Measurements from ENCODE around the gene MEX3C.
A peak's percentile ranks its signal among the peaks of the same experiment; 100 is the strongest.

Gene MEX3C

DNA sequence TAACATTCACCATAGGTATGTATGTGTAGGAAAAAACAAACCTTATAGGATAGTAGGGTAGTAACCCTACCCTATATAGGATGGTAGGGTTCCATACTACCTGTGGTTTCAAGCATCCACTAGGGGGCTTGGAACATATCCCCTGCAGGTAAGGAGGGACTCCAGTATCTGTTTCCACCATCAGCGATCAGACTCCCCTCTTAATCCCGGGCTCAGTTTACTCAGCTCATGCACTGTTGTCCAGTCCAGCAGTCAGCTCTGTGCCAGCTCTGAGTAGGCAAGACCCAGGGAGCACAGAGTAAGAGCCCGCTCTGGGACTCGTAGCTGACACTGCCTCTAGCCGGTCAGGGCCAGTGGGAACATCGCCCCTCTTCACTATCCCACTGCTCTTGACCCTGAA, 61.7 kb downstream of the MEX3C start:
- Histone ChIP-seq H3K9me3 (ENCODE audit: low read length) (no peaks in the 10 kb centered on the region), H4K20me1 (ENCODE audit: insufficient read depth, low read length) (no peaks in the 10 kb centered on the region), H3K79me2 (ENCODE audit: insufficient read depth, low read length) (no peaks in the 10 kb centered on the region), H3K9ac (ENCODE audit: low read length) (no peak overlapping the region), H3F3A (ENCODE audit: insufficient read depth, low read length) (no peaks in the 10 kb centered on the region; the same call in 1 of the 2 replicates), H3K9me2 (ENCODE audit: low read depth, low read length) (no peaks in the 10 kb centered on the region), H3K4me2 (ENCODE audit: low read length) (no peak overlapping the region), H3K36me3 (ENCODE audit: insufficient read depth, low read length) (no peaks in the 10 kb centered on the region), H2AFZ (ENCODE audit: low read length) (no peak overlapping the region), H3K4me3 (ENCODE audit: low read depth, low read length, poor library complexity, severe bottlenecking) (no peak overlapping the region), H3K27me3 (ENCODE audit: insufficient read depth, low read length) (no peaks in the 10 kb centered on the region), H3K27ac (ENCODE audit: low read depth, low read length, poor library complexity, severe bottlenecking) (peak overlapping the region; percentile 65), H3K4me1 (ENCODE audit: insufficient read depth, low read length, severe bottlenecking) (peaks cover 49% of the 10 kb centered on the region)
- no peak for TF ChIP-seq EZH2 (IDR thresholded peaks at IDR 0.05; ENCODE audit: borderline replicate concordance, low read length)
- peak; percentile 70 for TF ChIP-seq CTCF (IDR thresholded peaks at IDR 0.05; ENCODE audit: low read length)

GRCh38 chr18:51135364-51135763, 62.1 kb downstream of the MEX3C start:
- Histone ChIP-seq H3K9ac (ENCODE audit: low read length) (no peak overlapping the region), H4K20me1 (ENCODE audit: insufficient read depth, low read length) (no peaks in the 10 kb centered on the region), H3F3A (ENCODE audit: insufficient read depth, low read length) (no peaks in the 10 kb centered on the region; the same call in 1 of the 2 replicates), H3K79me2 (ENCODE audit: insufficient read depth, low read length) (no peaks in the 10 kb centered on the region), H3K36me3 (ENCODE audit: insufficient read depth, low read length) (no peaks in the 10 kb centered on the region), H2AFZ (ENCODE audit: low read length) (no peak overlapping the region), H3K4me1 (ENCODE audit: insufficient read depth, low read length, severe bottlenecking) (peaks cover 44% of the 10 kb centered on the region), H3K27me3 (ENCODE audit: insufficient read depth, low read length) (no peaks in the 10 kb centered on the region), H3K27ac (ENCODE audit: low read depth, low read length, poor library complexity, severe bottlenecking) (no peak overlapping the region), H3K9me3 (ENCODE audit: low read length) (no peaks in the 10 kb centered on the region), H3K4me2 (ENCODE audit: low read length) (no peak overlapping the region), H3K9me2 (ENCODE audit: low read depth, low read length) (no peaks in the 10 kb centered on the region), H3K4me3 (ENCODE audit: low read depth, low read length, poor library complexity, severe bottlenecking) (no peak overlapping the region)
- TF ChIP-seq EZH2 (IDR thresholded peaks at IDR 0.05; ENCODE audit: borderline replicate concordance, low read length) (no peak), CTCF (IDR thresholded peaks at IDR 0.05; ENCODE audit: low read length) (no peak)

GRCh38 chr18:51134721-51135120, 62.8 kb downstream of the MEX3C start:
- no peak overlapping the region for H3K4me3 ChIP-seq (ENCODE audit: low read depth, low read length, poor library complexity, severe bottlenecking)

More at GRCh38 chr18:51134721-51135120, 62.8 kb downstream of the MEX3C start:
- H3K4me1 ChIP-seq (ENCODE audit: insufficient read depth, low read length, severe bottlenecking): peaks cover 38% of the 10 kb centered on the region
- H3K4me2 ChIP-seq (ENCODE audit: low read length): no peak overlapping the region
- no peak for TF ChIP-seq CTCF (IDR thresholded peaks at IDR 0.05; ENCODE audit: low read length)
- no peak for TF ChIP-seq EZH2 (IDR thresholded peaks at IDR 0.05; ENCODE audit: borderline replicate concordance, low read length)
- H3K9ac ChIP-seq (ENCODE audit: low read length): no peak overlapping the region
- no peaks in the 10 kb centered on the region for H3K27me3 ChIP-seq (ENCODE audit: insufficient read depth, low read length)
- no peaks in the 10 kb centered on the region for H3K9me3 ChIP-seq (ENCODE audit: low read length)
- H3K36me3 ChIP-seq (ENCODE audit: insufficient read depth, low read length): no peaks in the 10 kb centered on the region
- H3K27ac ChIP-seq (ENCODE audit: low read depth, low read length, poor library complexity, severe bottlenecking): no peak overlapping the region
- H3K9me2 ChIP-seq (ENCODE audit: low read depth, low read length): no peaks in the 10 kb centered on the region
- no peaks in the 10 kb centered on the region for H4K20me1 ChIP-seq (ENCODE audit: insufficient read depth, low read length)
- no peaks in the 10 kb centered on the region; the same call in 1 of the 2 replicates for H3F3A ChIP-seq (ENCODE audit: insufficient read depth, low read length)
- no peak overlapping the region for H2AFZ ChIP-seq (ENCODE audit: low read length)
- H3K79me2 ChIP-seq (ENCODE audit: insufficient read depth, low read length): no peaks in the 10 kb centered on the region

All from OCI-LY1 (cell line).